Endothelial cell (in vitro differentiated cells): Measurements from ENCODE around the gene SMIM5. TPM values are rescaled to one million over a fixed set of nuclear protein-coding genes. Genes with fewer than 3 reads are reported as not detected.
A peak's percentile ranks its signal among the peaks of the same experiment; 100 is the strongest.

Experiments
- DNase-seq: peaks from one replicate; pipeline ENCODE4 v3.0.0; 2021; ENCODE audit warnings: low spot score
- H3K27ac Mint-ChIP-seq: one replicate; pipeline ENCODE4 v1.8.0; 2021; ENCODE audit warnings: mixed read lengths, inconsistent platforms; ENCODE audit not compliant: unreplicated experiment
- H3K27me3 Mint-ChIP-seq: one replicate; pipeline ENCODE4 v1.8.0; 2021; ENCODE audit warnings: mild to moderate bottlenecking, moderate library complexity, mixed read lengths, inconsistent platforms; ENCODE audit not compliant: unreplicated experiment
- H3K36me3 Mint-ChIP-seq: one replicate; pipeline ENCODE4 v1.8.0; 2021; ENCODE audit warnings: mild to moderate bottlenecking, low read depth, mixed read lengths, inconsistent platforms; ENCODE audit not compliant: unreplicated experiment
- H3K4me1 Mint-ChIP-seq: one replicate; pipeline ENCODE4 v1.8.0; 2021; ENCODE audit warnings: mild to moderate bottlenecking, mixed read lengths, inconsistent platforms; ENCODE audit not compliant: unreplicated experiment
- H3K4me3 Mint-ChIP-seq: one replicate; pipeline ENCODE4 v1.8.0; 2021; ENCODE audit warnings: mild to moderate bottlenecking, mixed read lengths, inconsistent platforms; ENCODE audit not compliant: unreplicated experiment
- H3K9me3 Mint-ChIP-seq: one replicate; pipeline ENCODE4 v1.8.0; 2021; ENCODE audit warnings: mixed read lengths, inconsistent platforms; ENCODE audit not compliant: unreplicated experiment
- long read RNA-seq: library from polyadenylated mRNA; unstranded; transcript quantifications from one replicate; pipeline ENCODE4 v2.0.0, GENCODE V29; 2020; ENCODE audit not compliant: unreplicated experiment
- total RNA-seq: library from RNA; stranded (reverse); fragmentation: NEBNext Ultra II Directional; extraction: Animal tissue kit (Norgen Biotek cat#: 25700); gene quantifications from one replicate; pipeline ENCODE4 v1.2.1, GENCODE V29; 2021; ENCODE audit not compliant: unreplicated experiment
- TF ChIP-seq, protein P1 (sequence below): fragments of 200-600 bp; sonication (generic); IDR thresholded peaks from one replicate; pipeline ENCODE4 v1.5.0; 2021; ENCODE audit warnings: antibody characterized with exemption; ENCODE audit not compliant: unreplicated experiment

SMIM5 gene, protein sequence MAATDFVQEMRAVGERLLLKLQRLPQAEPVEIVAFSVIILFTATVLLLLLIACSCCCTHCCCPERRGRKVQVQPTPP
- 1.1 TPM for total RNA-seq
- long read RNA-seq, result 0 reads

DNA sequence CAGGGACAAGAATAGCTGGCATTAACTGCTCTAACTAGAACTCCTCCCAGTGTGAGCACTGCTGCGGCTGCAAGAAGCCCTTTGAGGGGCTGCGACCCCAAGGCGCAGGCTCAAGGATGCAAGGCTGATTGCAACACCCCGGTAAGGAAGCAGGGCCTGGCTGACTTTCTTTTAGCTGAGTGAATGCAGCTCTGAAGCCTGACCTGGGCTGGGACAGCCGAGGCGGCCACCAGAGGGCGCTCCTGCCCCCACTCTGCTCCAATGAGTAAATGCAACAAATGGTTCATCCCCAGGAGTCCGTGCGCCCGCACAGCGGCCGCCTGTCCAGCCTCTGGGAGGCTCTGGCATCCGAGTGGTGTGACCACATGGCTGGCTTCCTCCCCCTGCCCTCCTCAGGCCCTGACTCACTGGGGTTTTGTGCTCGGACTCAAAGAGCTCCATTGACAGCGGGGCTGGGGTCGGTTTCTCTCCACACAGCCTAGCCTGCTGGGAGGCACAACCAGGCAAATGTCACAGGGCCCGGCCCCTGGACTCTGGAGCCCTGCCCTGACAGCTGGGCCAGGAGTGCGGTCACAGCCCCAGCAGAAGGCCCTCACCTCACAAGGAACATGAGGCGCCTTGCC is at the start of gene SMIM5:
Gene SMIM5, plus strand, starts transcription at position 572 of the 623 bp plus-strand sequence. CDS start 6,768 bp downstream, outside the sequence.
- Mint-ChIP-seq H3K27ac (peak within 1 kb of the TSS; percentile 61), H3K4me3 (peak within 1 kb of the TSS; percentile 63), H3K9me3 (no peaks in the 10 kb centered on the region), H3K36me3 (peaks cover 8% of the 10 kb centered on the region), H3K27me3 (peaks cover 8% of the 10 kb centered on the region), H3K4me1 (peaks cover 8% of the 10 kb centered on the region)
- TF ChIP-seq, protein P1, sequence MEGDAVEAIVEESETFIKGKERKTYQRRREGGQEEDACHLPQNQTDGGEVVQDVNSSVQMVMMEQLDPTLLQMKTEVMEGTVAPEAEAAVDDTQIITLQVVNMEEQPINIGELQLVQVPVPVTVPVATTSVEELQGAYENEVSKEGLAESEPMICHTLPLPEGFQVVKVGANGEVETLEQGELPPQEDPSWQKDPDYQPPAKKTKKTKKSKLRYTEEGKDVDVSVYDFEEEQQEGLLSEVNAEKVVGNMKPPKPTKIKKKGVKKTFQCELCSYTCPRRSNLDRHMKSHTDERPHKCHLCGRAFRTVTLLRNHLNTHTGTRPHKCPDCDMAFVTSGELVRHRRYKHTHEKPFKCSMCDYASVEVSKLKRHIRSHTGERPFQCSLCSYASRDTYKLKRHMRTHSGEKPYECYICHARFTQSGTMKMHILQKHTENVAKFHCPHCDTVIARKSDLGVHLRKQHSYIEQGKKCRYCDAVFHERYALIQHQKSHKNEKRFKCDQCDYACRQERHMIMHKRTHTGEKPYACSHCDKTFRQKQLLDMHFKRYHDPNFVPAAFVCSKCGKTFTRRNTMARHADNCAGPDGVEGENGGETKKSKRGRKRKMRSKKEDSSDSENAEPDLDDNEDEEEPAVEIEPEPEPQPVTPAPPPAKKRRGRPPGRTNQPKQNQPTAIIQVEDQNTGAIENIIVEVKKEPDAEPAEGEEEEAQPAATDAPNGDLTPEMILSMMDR, result peak; percentile 89
- peak; percentile 94 for DNase-seq

DNA sequence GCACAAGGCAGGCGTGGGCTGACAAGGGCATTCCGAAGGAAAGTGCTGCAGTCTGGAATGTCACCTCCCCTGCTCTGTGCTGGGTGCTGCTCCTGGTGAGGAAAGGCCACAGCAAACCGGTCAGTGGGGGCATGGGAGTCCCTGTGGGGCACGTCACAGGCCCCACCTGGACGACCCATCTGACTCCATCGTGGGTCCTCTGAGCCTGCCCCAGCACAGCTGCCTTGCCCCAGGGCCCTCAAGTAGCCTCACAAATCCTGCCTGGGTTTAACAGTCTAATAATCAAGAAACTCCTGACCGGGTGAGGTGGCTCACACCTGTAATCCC is 48.4 kb upstream of the SMIM5 start:
- DNase-seq, result no peak
- no peaks in the 10 kb centered on the region for H3K9me3 Mint-ChIP-seq
- H3K4me3 Mint-ChIP-seq, result no peak overlapping the region
- no peaks in the 10 kb centered on the region for H3K36me3 Mint-ChIP-seq
- H3K27ac Mint-ChIP-seq, result no peak overlapping the region
- TF ChIP-seq, protein P1, result no peak
- no peaks in the 10 kb centered on the region for H3K4me1 Mint-ChIP-seq
- H3K27me3 Mint-ChIP-seq, result peaks cover 8% of the 10 kb centered on the region

DNA sequence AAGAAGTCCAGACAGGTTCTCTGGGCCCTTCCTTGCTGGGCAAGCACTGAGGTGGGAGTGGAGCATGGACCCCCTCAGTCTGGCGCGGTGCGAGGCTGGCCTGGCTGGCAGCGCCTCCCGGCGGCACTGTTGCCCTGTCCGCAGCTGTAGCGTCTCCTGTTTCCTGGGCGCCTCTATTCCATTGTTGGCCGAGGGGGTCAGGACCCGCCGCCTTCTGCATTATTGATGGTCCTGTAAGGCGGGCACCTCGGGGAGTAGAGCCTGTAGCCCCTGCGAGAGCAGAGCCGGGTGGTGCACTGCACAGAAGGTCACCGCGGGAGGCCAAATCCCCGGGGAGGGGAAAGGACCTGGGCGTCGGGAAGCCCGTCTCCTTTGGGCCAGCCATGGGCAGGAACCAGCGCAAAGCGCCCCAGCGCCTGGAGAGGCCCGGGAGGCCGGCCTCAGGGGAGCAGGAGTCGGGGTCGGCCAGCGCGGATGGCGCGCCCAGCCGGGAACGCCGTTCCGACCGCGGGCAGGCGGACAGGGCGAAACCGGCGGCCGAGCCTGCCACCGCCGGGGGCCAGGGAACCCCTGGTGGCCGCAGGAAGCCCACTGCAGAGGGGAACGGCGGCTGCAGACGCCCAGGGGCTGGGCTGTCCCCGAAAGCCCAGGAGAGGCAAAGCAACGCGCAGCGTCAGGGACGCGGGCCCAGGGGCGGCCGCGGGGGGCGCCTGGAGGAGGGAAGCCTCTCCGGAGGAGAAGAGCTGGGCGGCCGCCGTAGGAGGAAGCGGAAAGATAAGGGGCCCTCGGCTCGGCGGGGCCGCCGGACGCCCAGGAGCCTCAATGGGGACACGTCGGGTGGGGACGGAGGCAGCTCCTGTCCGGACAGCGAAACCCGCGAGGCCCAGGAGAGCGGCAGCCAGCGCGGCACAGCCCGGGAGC is 45.3 kb upstream of the SMIM5 start, which contains the start of gene MYO15B:
Gene MYO15B, plus strand, starts transcription at position 126 of the 921 bp plus-strand sequence. Its CDS starts 258 bp downstream, at position 384.
- peaks cover 10% of the 10 kb centered on the region for H3K27me3 Mint-ChIP-seq
- peak; percentile 81 for DNase-seq
- no peaks in the 10 kb centered on the region for H3K4me1 Mint-ChIP-seq
- H3K27ac Mint-ChIP-seq, result no peak within 1 kb of the TSS
- no peaks in the 10 kb centered on the region for H3K36me3 Mint-ChIP-seq
- peak within 1 kb of the TSS; percentile 86 for H3K4me3 Mint-ChIP-seq
- H3K9me3 Mint-ChIP-seq, result no peaks in the 10 kb centered on the region
- TF ChIP-seq, protein P1, result no peak

DNA sequence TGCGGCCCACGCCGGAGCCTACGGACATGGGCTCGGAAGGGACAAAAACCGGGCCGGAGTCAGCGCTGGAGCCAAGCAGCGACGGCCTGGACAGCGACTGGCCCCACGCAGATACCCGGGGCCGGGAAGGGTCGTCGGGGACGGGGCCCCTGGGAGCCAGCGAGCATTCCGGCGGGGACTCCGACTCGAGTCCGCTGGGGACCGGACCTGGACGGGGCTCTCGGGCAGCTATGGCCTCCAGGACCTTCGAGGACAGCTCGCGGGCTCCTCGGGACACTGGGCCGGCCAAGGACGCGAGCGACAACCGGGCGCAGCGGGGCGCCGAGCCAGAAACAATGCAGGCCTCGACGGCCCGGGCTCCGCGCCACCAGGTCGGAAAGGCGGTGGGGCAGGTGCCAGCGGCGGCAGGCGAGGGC is 44.6 kb upstream of the SMIM5 start:
- no peak overlapping the region for H3K27ac Mint-ChIP-seq
- no peak overlapping the region for H3K4me3 Mint-ChIP-seq
- H3K36me3 Mint-ChIP-seq, result no peaks in the 10 kb centered on the region
- no peak for DNase-seq
- TF ChIP-seq, protein P1, result no peak
- peaks cover 10% of the 10 kb centered on the region for H3K27me3 Mint-ChIP-seq
- no peaks in the 10 kb centered on the region for H3K9me3 Mint-ChIP-seq
- no peaks in the 10 kb centered on the region for H3K4me1 Mint-ChIP-seq
